NCI-H446 (cell line): ENCODE measurements around the gene FNDC7.
A peak's percentile ranks its signal among the peaks of the same experiment; 100 is the strongest.
"Not testable (repeated sequence)": the region's sequence is repeated elsewhere in the genome, so short reads cannot be mapped to it uniquely, and the experiment has no call there.

ENCODE experiments used
- DNase-seq, 2 experiments: peaks; one replicate each; lab custom pipeline; 2025; lab: John Stamatoyannopoulos, UW

The FNDC7 gene

GRCh38 chr1:108699375-108700332 is 13.1 kb upstream of the FNDC7 start:
- DNase-seq, result no peak

DNA sequence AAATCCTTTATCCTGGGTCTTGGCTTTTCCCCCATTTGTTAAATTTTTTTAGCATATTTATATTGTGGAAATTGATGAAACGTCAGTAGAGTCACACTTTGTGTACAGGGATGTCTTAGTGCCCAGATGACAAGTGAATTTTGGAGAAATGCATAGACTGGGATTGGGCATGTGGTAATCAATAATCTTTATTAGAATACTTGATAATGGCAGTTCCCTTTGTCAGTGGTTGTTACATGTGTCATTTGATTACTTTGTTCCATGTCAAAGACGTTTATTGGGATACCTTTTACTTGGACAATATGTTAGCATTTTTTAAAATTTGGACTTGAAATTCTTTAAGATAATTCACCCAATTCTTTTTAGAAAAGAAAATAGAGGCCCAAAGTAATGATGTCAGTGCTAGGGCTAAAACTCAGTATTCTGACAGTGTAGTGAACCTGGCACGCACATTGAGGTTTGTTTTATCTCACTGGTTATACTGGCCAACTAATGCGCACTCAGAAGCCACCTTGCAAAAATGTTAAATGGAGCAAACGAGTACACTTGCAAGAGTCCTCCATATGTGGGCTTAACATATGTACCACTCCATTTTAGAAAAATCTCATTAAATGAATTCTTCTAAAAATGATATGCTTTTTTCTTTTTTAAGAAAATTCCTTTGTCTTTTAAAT is 11.4 kb upstream of the FNDC7 start:
- no peak for DNase-seq

DNA sequence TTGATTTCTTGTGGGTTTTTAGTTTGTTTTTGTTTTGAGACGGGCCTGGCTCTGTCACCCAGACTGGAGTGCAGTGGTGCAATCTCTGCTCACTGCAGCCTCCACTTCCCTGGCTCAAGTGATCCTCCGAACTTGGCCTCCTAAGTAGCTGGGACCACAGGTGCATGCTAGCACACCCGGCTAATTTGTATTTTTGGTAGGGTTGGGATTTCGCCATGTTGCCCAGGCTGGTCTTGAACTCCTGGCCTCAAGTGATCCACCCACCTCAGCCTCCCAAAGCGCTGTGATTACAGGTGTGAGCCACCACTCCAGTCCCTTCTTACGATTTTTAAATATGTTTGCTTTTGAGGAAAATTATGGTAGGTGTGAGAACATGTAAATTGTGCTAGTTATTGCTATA is 10.6 kb upstream of the FNDC7 start:
- not testable (repeated sequence) for DNase-seq

DNA sequence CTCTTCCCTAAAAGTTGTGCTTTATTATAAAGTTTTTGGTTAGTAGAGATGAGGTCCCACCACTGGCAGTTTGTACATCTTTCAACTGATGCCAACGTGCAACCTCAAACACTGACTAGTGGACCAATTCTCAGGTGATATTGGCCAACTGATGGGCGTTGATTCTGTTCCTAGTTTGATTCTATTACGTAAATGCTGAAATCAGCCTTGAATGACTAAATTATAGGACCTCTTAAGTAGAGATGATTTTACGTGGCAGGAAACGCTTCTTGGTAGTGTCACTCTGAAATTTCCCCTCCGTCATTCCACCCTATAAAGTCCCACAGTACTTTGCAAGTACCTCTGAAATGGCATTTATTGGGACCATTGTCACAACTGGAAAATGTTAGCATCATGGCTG is 8.8 kb upstream of the FNDC7 start:
- DNase-seq, result no peak

DNA sequence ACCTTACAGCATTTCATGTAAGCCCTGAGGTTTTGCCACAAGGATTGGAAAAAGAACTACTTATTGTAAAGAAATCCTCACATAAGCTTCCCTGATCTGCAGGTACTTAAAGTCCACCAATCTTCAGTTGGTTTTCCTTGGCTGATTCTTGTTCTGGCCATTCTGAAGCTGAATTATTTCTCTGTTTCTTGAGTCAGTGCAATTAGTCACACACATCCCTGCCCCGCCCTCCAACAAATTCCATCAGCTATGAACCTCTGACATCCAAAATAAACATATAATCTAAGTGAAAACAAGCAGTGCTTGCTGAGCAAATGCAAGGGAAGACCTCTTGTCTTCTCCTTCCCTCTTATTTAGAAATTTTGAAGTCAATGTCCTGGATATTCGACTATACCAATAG is 8.2 kb upstream of the FNDC7 start:
- DNase-seq, result no peak

GRCh38 chr1:108706643-108707042 is 6.1 kb upstream of the FNDC7 start:
- DNase-seq, result no peak

DNA sequence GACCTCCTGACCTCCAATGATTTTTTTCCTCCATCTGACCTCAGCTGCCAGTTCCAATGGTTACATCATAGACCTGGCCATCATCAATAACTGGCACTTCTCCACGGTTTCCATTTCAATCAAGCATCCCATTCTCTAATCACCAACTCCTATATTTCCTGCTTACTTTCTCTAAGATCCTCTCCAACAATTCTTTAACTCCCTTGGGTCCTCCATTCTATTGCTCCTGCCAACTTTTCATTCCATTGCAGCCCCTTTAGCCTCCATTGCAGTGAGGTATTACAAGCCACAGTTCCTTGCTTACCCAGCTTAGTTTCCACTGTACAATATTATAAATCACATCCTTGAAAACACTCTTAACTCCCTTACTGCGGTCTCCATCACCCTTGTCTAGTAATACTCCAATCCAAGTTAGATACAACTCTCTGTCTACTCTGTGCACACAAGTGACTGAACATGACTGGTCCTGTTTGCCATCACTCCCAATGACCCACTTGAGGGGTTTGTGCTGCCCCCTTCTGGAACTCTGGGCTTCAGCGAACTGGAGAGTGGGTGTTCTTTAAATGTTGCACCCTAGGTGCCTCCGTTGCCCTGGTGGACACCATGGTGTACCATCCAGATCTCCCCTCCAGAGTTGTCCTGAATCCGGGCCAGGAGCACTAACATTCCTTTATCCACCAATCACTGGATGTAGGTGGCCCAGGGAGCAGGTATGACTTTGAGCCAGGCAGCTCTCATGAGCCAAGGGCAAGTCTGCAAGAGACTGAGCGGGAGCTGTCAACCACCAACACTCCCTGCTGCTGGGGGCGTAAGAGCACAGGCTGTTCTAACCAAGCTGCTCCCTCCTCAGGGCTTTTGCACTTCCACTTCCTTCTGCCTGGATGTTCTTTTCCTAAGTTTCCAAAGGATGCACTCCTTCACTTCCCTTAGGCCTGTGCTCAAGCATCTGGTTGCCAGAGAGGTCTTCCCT is 3.7 kb upstream of the FNDC7 start:
- DNase-seq, result peak in 1 of 2 experiments; percentile 39

GRCh38 chr1:108715932-108716331 is 3.2 kb downstream of the FNDC7 start:
- DNase-seq, result no peak

GRCh38 chr1:108716437-108717230 is 3.9 kb downstream of the FNDC7 start:
- DNase-seq, result no peak

- no peak for DNase-seq
Measured at GRCh38 chr1:108717774-108718316, 5.1 kb downstream of the FNDC7 start.

GRCh38 chr1:108718927-108719655 is 6.4 kb downstream of the FNDC7 start:
- DNase-seq, result no peak

DNA sequence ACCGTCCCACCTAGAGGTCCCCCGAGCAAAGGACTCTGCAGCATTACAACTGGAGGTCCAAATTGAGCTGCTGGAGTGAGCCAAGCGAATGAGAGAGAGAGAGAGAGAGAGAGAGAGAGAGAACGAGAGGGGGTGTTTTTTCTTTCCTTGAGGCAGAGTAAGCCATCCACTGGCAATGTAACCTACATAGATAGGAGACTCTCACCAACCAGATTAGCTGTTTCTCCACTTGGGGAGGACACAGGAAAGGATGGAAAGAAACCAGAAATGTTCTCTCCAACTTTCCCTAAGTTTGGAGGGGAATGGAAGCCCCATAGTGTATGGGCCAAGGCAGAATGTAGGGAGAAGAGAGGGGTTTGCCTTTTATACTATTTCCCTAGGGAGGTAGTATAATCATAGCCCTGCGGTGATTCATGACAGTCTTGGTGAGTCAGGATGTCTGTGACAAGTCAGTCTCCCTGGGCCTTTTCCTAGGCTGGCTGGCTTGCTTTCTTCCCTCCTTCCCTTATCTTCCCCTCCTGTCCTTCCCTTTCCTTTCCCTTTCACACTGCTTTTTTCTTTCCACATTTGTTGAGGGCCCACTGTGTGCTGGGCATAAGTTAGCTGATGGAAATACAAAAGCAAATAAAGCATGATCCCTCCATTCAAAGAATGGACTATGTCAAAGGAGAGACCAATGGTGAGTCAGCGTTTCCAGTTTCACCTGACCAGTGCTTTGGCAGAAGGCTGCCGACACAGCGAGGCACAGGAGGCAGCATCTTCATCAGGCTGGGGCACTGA is 7.1 kb downstream of the FNDC7 start:
- DNase-seq, result no peak

DNA sequence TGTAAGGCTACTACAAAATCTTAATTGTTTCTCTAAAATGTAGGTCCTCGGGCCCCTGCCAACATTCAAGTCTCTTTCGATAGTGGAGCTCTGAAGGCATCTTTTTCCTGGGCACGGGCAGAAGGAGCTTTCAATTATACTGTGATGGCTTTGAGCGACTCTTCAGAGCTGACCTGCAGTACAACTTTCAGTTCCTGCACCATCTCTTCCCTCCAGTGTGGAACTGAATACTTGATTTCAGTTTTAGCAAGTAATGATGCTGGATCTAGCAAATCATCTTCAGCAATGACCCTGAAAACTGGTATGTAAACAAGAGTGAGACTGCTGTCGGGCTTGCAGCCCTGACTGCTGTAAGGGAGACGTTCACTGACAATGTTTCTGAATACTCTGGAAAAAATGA is 9.6 kb downstream of the FNDC7 start:
- no peak for DNase-seq

- DNase-seq, result no peak
Measured at GRCh38 chr1:108725906-108726305, 13.2 kb downstream of the FNDC7 start.

GRCh38 chr1:108728327-108728923 is 15.7 kb downstream of the FNDC7 start:
- DNase-seq, result no peak

DNA sequence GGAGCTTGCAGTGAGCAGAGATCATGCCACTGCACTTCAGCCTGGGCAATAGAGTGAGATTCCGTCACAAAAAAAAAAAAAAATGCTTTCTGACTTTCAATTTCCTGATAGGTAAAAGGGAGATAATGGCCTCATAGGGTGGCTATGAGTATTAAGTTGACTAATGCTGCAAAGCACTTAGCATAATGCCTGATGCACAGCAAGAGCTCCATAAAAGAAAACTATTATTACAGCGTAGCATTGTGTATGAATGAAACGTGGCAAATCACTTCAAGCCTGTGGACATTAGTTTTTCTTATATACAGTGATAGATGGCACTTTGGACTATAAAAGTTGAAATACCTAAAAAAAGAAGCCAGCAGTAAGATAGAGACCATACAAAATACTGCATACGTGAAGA is 16.8 kb downstream of the FNDC7 start:
- no peak for DNase-seq

- no peak for DNase-seq
Measured at GRCh38 chr1:108732398-108732797, 19.7 kb downstream of the FNDC7 start.

GRCh38 chr1:108734171-108734865 is 21.6 kb downstream of the FNDC7 start:
- DNase-seq, result no peak
